HCT116 (cell line): ENCODE measurements around the gene CCDC88C. TPM values are rescaled to one million over a fixed set of nuclear protein-coding genes. Genes with fewer than 3 reads are reported as not detected.

Source experiments
- ATAC-seq: fragments of 200-7000 bp; cut with Tn5 transposase; 2 replicates; pipeline ENCODE4 v1.9.1; 2020; ENCODE audit warnings: mild to moderate bottlenecking, moderate library complexity
- BruUV-seq: library from RNA; stranded (reverse); fragments of 400-500 nt; replicated peaks from 2 replicates; lab custom pipeline; 2021; lab: Mats Ljungman, UMichigan
- CTCF ChIA-PET: fragments of 300-600 bp; sonication (Branson Sonifier 250); formaldehyde crosslinking; loops from one replicate; lab custom pipeline; 2021; ENCODE audit warnings: antibody characterized with exemption; lab: Charles Lee
- POLR2A ChIA-PET: fragments of 300-600, 350-600 bp; sonication (Branson Sonifier 250); formaldehyde crosslinking; loops from one replicate; lab custom pipeline; 2021; ENCODE audit warnings: antibody characterized with exemption; lab: Charles Lee
- RAD21 ChIA-PET, 2 experiments: fragments of 300-600 bp; sonication (Branson Sonifier 250); formaldehyde crosslinking; loops; one replicate each; lab custom pipeline; 2023; ENCODE audit warnings: low total read pairs in 2 of 2; ENCODE audit not compliant: uncharacterized antibody in 2 of 2, unreplicated experiment in 2 of 2, low non-redundant PET in 1 of 2; lab: Charles Lee
- DNase-seq: peaks from one replicate; pipeline ENCODE4 v3.0.0-alpha.2; 2010; ENCODE audit warnings: low read depth, low spot score
- H2AFZ ChIP-seq: fragments of 200-600 bp; shearing (Covaris generic), sonication (generic); 2 replicates; pipeline ENCODE4 v1.6.1; 2017; ENCODE audit warnings: low read depth, mixed run types, mixed read lengths, antibody characterized with exemption, low read length; ENCODE audit not compliant: poor library complexity, severe bottlenecking
- H3K27ac ChIP-seq: 2 replicates; pipeline ENCODE4 v1.5.1; 2012; ENCODE audit warnings: low read depth, low read length
- H3K27me3 ChIP-seq: fragments of 200-600 bp; sonication (generic); 2 replicates; pipeline ENCODE4 v1.6.1; 2016; ENCODE audit warnings: mixed run types, low read length, mixed read lengths; ENCODE audit not compliant: insufficient read depth
- H3K36me3 ChIP-seq, 2 experiments: fragments of 200-500 bp in 1 of 2; fragments of 200-600 bp in 1 of 2; sonication (Bioruptor generic) in 1 of 2; sonication (generic) in 1 of 2; 2 replicates each; pipeline versions ENCODE4 v1.5.1 to v1.6.1; 2014 to 2016; ENCODE audit warnings: low read length in 2 of 2, inconsistent platforms in 1 of 2, mixed read lengths in 1 of 2, mixed run types in 1 of 2; ENCODE audit not compliant: insufficient read depth in 2 of 2, control insufficient read depth in 1 of 2
- H3K4me1 ChIP-seq, 2 experiments: fragments of 200-600 bp in 1 of 2; sonication (generic) in 1 of 2; 2 replicates each; pipeline versions ENCODE4 v1.5.1 to v1.6.1; 2012 to 2017; ENCODE audit warnings: low read length in 2 of 2, inconsistent platforms in 1 of 2, mild to moderate bottlenecking in 1 of 2, mixed read lengths in 1 of 2, mixed run types in 1 of 2, moderate library complexity in 1 of 2; ENCODE audit not compliant: insufficient read depth in 2 of 2, control insufficient read depth in 1 of 2
- H3K4me2 ChIP-seq: fragments of 200-600 bp; sonication (generic); 2 replicates; pipeline ENCODE4 v1.6.1; 2017; ENCODE audit warnings: mixed run types, low read length, mixed read lengths
- H3K4me3 ChIP-seq, 2 experiments: fragments of 200-600 bp in 1 of 2; sonication (generic) in 1 of 2; replicated peaks in 1 of 2; 2 replicates each; pipeline ENCODE4 v1.5.1; 2011 to 2016; ENCODE audit warnings: low read length in 2 of 2, control low read depth in 1 of 2, low read depth in 1 of 2, mild to moderate bottlenecking in 1 of 2, mixed read lengths in 1 of 2, mixed run types in 1 of 2
- H3K79me2 ChIP-seq: fragments of 200-600 bp; sonication (generic); 2 replicates; pipeline ENCODE4 v1.6.1; 2017; ENCODE audit warnings: mild to moderate bottlenecking, mixed run types, low read length, moderate library complexity, mixed read lengths; ENCODE audit not compliant: insufficient read depth
- H3K9ac ChIP-seq: fragments of 200-600 bp; sonication (generic); 2 replicates; pipeline ENCODE4 v1.6.1; 2016; ENCODE audit warnings: low read length, mixed read lengths
- H3K9me2 ChIP-seq: fragments of 200-600 bp; sonication (generic), shearing (Covaris generic); 2 replicates; pipeline ENCODE4 v1.6.1; 2017; ENCODE audit warnings: mixed run types, mild to moderate bottlenecking, moderate library complexity; ENCODE audit not compliant: insufficient read depth
- H3K9me3 ChIP-seq, 2 experiments: fragments of 200-500 bp in 1 of 2; fragments of 200-600 bp in 1 of 2; sonication (Bioruptor generic) in 1 of 2; sonication (generic) in 1 of 2; 2 replicates each; pipeline ENCODE4 v1.6.1; 2014 to 2017; ENCODE audit warnings: low read length in 2 of 2, mixed read lengths in 2 of 2, inconsistent platforms in 1 of 2, low read depth in 1 of 2, mild to moderate bottlenecking in 1 of 2, mixed run types in 1 of 2, moderate library complexity in 1 of 2; ENCODE audit not compliant: control insufficient read depth in 1 of 2, insufficient read depth in 1 of 2
- H4K20me1 ChIP-seq: fragments of 200-600 bp; sonication (generic), shearing (Covaris generic); 2 replicates; pipeline ENCODE4 v1.6.1; 2017; ENCODE audit warnings: mixed run types, mild to moderate bottlenecking, moderate library complexity; ENCODE audit not compliant: insufficient read depth
- ATF3 ChIP-seq: IDR thresholded peaks from 2 replicates; pipeline ENCODE4 v1.6.1; 2012
- CBX3 ChIP-seq: IDR thresholded peaks from 2 replicates; pipeline ENCODE4 v1.6.1; 2012; ENCODE audit warnings: low read depth
- EZH2phosphoT487 ChIP-seq: fragments of 200-600 bp; IDR thresholded peaks from 2 replicates; pipeline ENCODE4 v1.6.1; 2018; ENCODE audit warnings: antibody characterized with exemption, borderline replicate concordance
- POLR2A ChIP-seq: IDR thresholded peaks from 2 replicates; pipeline ENCODE4 v1.7.0; 2011; ENCODE audit warnings: borderline replicate concordance; ENCODE audit not compliant: insufficient read depth, insufficient read length; ENCODE audit errors: extremely low read depth
- POLR2AphosphoS5 ChIP-seq: IDR thresholded peaks from 2 replicates; pipeline ENCODE4 v1.6.1; 2011; ENCODE audit warnings: mild to moderate bottlenecking, low read depth, low read length, moderate library complexity
- REST ChIP-seq: IDR thresholded peaks from 2 replicates; pipeline ENCODE4 v1.6.1; 2012; ENCODE audit warnings: low read depth
- SP1 ChIP-seq: IDR thresholded peaks from 2 replicates; pipeline ENCODE4 v1.6.1; 2012; ENCODE audit warnings: low read depth
- YY1 ChIP-seq: IDR thresholded peaks from 2 replicates; pipeline ENCODE4 v1.6.1; 2011; ENCODE audit warnings: low read length, low read depth, moderate library complexity, mild to moderate bottlenecking; ENCODE audit not compliant: insufficient replicate concordance; ENCODE audit errors: extremely low read depth
- intact Hi-C: fragments of 100-400 bp; cut with micrococcal nuclease; formaldehyde crosslinking; loops from 2 replicates; pipeline ENCODE4 v1.10.0; 2022
- total RNA-seq: library from RNA; stranded (reverse); gene quantifications from one replicate; pipeline ENCODE4 v1.2.1, GENCODE V29; 2021; ENCODE audit not compliant: unreplicated experiment

The CCDC88C gene
- total RNA-seq, 1 experiment from 2014 or later: 20.8 TPM

DNA sequence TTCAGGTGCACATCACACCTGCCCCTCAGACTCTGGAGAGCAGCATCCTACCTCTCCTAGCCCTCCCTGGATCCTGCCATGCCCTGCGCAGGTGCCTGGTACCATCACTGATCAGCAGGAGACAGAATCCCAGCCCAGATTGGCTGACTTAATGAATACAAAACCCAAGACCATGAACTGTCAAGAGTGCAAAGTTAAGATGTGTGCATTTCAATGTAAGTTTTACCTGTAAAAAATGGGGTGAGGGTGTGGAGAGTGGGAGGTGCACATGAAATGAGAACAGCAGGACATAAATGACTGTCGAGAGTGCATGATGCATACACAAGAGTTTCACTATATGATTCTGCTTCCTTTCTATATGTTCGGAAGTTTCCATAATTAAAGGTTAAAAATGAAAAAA lies 115.2 kb downstream of the CCDC88C start (continued):
- no peak for TF ChIP-seq EZH2phosphoT487
- no peak for TF ChIP-seq REST

GRCh38 chr14:91300957-91301356 lies 116.7 kb downstream of the CCDC88C start:
- Histone ChIP-seq H3K9me3 (no peaks in the 10 kb centered on the region), H3K4me1 (no peaks in the 10 kb centered on the region), H2AFZ (no peak overlapping the region)
- DNase-seq: no peak
- intact Hi-C loops: no loop called here
- TF ChIP-seq CBX3 (no peak), POLR2AphosphoS5 (no peak), YY1 (no peak), SP1 (no peak), POLR2A (no peak), ATF3 (no peak)
- TF ChIP-seq, all 23 proteins: peak for 0
- BruUV-seq: no TSS peak
- no peak overlapping the region for H3K9ac ChIP-seq
- H3K4me3 ChIP-seq: no peak overlapping the region
- H3K36me3 ChIP-seq: no peaks in the 10 kb centered on the region; a peak in 3 of 4 replicates
- POLR2A ChIA-PET: no interaction called here
- no peaks in the 10 kb centered on the region for H3K79me2 ChIP-seq
- no peaks in the 10 kb centered on the region for H3K27me3 ChIP-seq
- H4K20me1 ChIP-seq: no peaks in the 10 kb centered on the region
- RAD21 ChIA-PET: no interaction called here
- no peak overlapping the region for H3K4me2 ChIP-seq
- no peak overlapping the region for H3K27ac ChIP-seq
- no peaks in the 10 kb centered on the region for H3K9me2 ChIP-seq
- CTCF ChIA-PET: no interaction called here
- no peak for ATAC-seq
